Body of pancreas (tissue), 4 donors: ENCODE measurements around the gene IARS2. TPM values are rescaled to one million over a fixed set of nuclear protein-coding genes. Genes with fewer than 3 reads are reported as not detected.

Experiments
- ATAC-seq: fragments of 150-250 bp; one replicate; pipeline ENCODE4 v1.9.1; 2016
- DNase-seq, 4 donors: peaks; one replicate each; pipeline ENCODE4 v3.0.0-alpha.2; 2019
- H3K27ac ChIP-seq, 4 donors: fragments of 200-600 bp; sonication (generic); 1 replicate in 3 of 4; 2 replicates in 1 of 4; pipeline versions ENCODE4 v1.5.1 to v1.6.1; 2016 to 2019; ENCODE audit warnings: mild to moderate bottlenecking in 1 of 4, mixed read lengths in 1 of 4, moderate library complexity in 1 of 4
- H3K27me3 ChIP-seq, 2 donors: fragments of 200-600 bp; sonication (generic); one replicate each; pipeline ENCODE4 v1.6.0; 2016; ENCODE audit warnings: mild to moderate bottlenecking in 1 of 2
- H3K36me3 ChIP-seq, 2 donors: fragments of 200-600 bp; sonication (generic); replicated peaks in 1 of 2; 2 replicates each; pipeline ENCODE4 v1.5.1; 2016; ENCODE audit warnings: low read depth in 2 of 2; ENCODE audit not compliant: insufficient read depth in 1 of 2
- H3K4me1 ChIP-seq: fragments of 200-600 bp; sonication (generic); one replicate; pipeline ENCODE4 v1.6.0; 2016
- H3K4me3 ChIP-seq, 2 donors: fragments of 200-600 bp; sonication (generic); 1 replicate in 1 of 2; 2 replicates in 1 of 2; pipeline ENCODE4 v1.5.1; 2016 to 2019
- H3K9me3 ChIP-seq, 3 donors: fragments of 200-600 bp; sonication (generic); 1 replicate in 2 of 3; 2 replicates in 1 of 3; pipeline ENCODE4 v1.5.1; 2016
- POLR2A ChIP-seq, 3 donors: fragments of 450-650 bp; IDR thresholded peaks; one replicate each; pipeline ENCODE4 v1.6.1; 2016; ENCODE audit warnings: antibody characterized with exemption in 3 of 3, mild to moderate bottlenecking in 2 of 3
- WGBS, 2 donors: methylation state at CpG; one replicate each; pipeline ENCODE4 v1.1.5; 2017; 5-methylcytosine and 5-hydroxymethylcytosine counted together
- intact Hi-C: fragments of 100-400 bp; cut with DNase I; formaldehyde crosslinking; loops from one replicate; pipeline ENCODE4 v1.15.1; 2023
- total RNA-seq, 2 donors: library from RNA; depleted of rRNA; stranded (reverse); fragments of >200 nt; gene quantifications; one replicate each; pipeline ENCODE4 v1.1.0, GENCODE V29; 2016
- TF ChIP-seq, protein P1 (sequence below), 7 experiments: fragments of 450-650 bp in 4 of 7; fragments of 200-600 bp in 3 of 7; sonication (generic) in 3 of 7; IDR thresholded peaks; one replicate each; pipeline ENCODE4 v1.5.1; 2016 to 2019; ENCODE audit warnings: antibody characterized with exemption in 7 of 7

Gene IARS2
- total RNA-seq, 2 donors from 2014 or later, result 32.7 to 40.2 TPM

- no peak for DNase-seq
- intact Hi-C loops, result no loop called here
- no peak for TF ChIP-seq POLR2A (IDR thresholded peaks at IDR 0.05)
- TF ChIP-seq, protein P1, sequence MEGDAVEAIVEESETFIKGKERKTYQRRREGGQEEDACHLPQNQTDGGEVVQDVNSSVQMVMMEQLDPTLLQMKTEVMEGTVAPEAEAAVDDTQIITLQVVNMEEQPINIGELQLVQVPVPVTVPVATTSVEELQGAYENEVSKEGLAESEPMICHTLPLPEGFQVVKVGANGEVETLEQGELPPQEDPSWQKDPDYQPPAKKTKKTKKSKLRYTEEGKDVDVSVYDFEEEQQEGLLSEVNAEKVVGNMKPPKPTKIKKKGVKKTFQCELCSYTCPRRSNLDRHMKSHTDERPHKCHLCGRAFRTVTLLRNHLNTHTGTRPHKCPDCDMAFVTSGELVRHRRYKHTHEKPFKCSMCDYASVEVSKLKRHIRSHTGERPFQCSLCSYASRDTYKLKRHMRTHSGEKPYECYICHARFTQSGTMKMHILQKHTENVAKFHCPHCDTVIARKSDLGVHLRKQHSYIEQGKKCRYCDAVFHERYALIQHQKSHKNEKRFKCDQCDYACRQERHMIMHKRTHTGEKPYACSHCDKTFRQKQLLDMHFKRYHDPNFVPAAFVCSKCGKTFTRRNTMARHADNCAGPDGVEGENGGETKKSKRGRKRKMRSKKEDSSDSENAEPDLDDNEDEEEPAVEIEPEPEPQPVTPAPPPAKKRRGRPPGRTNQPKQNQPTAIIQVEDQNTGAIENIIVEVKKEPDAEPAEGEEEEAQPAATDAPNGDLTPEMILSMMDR (IDR thresholded peaks at IDR 0.05), result no peak
- Histone ChIP-seq H3K9me3 (no peaks in the 10 kb centered on the region), H3K4me1 (peaks cover 3% of the 10 kb centered on the region), H3K27me3 (no peaks in the 10 kb centered on the region), H3K27ac (peak overlapping the region in 1 of 4 donors; percentile 23), H3K36me3 (peaks cover 0 to 3% of the 10 kb centered on the region in 2 donors), H3K4me3 (no peak overlapping the region)
- WGBS, 2 donors, result 44 to 46% methylated on average over 6 of the region's 6 CpGs
- peak; percentile 50 for ATAC-seq
Observed at GRCh38 chr1:220119043-220119512, 25.1 kb downstream of the IARS2 start.

GRCh38 chr1:220121791-220122530 is 28.0 kb downstream of the IARS2 start:
- 41 to 57% methylated on average over 8 of the region's 8 CpGs for WGBS, 2 donors
- no peaks in the 10 kb centered on the region for H3K9me3 ChIP-seq
- TF ChIP-seq POLR2A (IDR thresholded peaks at IDR 0.05), result no peak
- TF ChIP-seq, protein P1 (IDR thresholded peaks at IDR 0.05), result no peak
- H3K27ac ChIP-seq, result peak overlapping the region; percentile 21 to 87 (median 74)
- H3K4me3 ChIP-seq, result no peak overlapping the region
- DNase-seq (peak in 3 of 4 donors; percentile 14 to 50 (median 19)), ATAC-seq (peak; percentile 95)
- peaks cover 0 to under 1% of the 10 kb centered on the region in 2 donors for H3K36me3 ChIP-seq
- peaks cover 3% of the 10 kb centered on the region for H3K4me1 ChIP-seq
- intact Hi-C loops, result no loop called here
- no peaks in the 10 kb centered on the region for H3K27me3 ChIP-seq

GRCh38 chr1:220123066-220123465 is 29.1 kb downstream of the IARS2 start:
- intact Hi-C loops, result no loop called here
- H3K9me3 ChIP-seq, result no peaks in the 10 kb centered on the region
- no peak for TF ChIP-seq POLR2A (IDR thresholded peaks at IDR 0.05)
- TF ChIP-seq, protein P1 (IDR thresholded peaks at IDR 0.05), result no peak
- ATAC-seq (no peak), DNase-seq (no peak)
- no peak overlapping the region for H3K27ac ChIP-seq
- H3K4me1 ChIP-seq, result peaks cover 3% of the 10 kb centered on the region
- H3K36me3 ChIP-seq, result peaks cover 0 to 8% of the 10 kb centered on the region in 2 donors
- H3K4me3 ChIP-seq, result no peak overlapping the region
- no peaks in the 10 kb centered on the region for H3K27me3 ChIP-seq

GRCh38 chr1:220123889-220124288 is 30.0 kb downstream of the IARS2 start:
- TF ChIP-seq, protein P1 (IDR thresholded peaks at IDR 0.05), result peak in 4 of 7 experiments; percentile 3 to 15 (median 9)
- no peak for TF ChIP-seq POLR2A (IDR thresholded peaks at IDR 0.05)
- Histone ChIP-seq H3K4me1 (peaks cover 3% of the 10 kb centered on the region), H3K36me3 (peaks cover 0 to 9% of the 10 kb centered on the region in 2 donors), H3K9me3 (no peaks in the 10 kb centered on the region), H3K27ac (no peak overlapping the region), H3K4me3 (no peak overlapping the region), H3K27me3 (no peaks in the 10 kb centered on the region)
- no peak for ATAC-seq
- DNase-seq, result peak in 1 of 4 donors; percentile 19
- intact Hi-C loops, result no loop called here

GRCh38 chr1:220124542-220124941 is 30.6 kb downstream of the IARS2 start:
- H3K9me3 ChIP-seq, result no peaks in the 10 kb centered on the region
- no peak overlapping the region for H3K27ac ChIP-seq
- peaks cover 0 to 13% of the 10 kb centered on the region in 2 donors for H3K36me3 ChIP-seq
- no peak for ATAC-seq
- no peak for TF ChIP-seq POLR2A (IDR thresholded peaks at IDR 0.05)
- TF ChIP-seq, protein P1 (IDR thresholded peaks at IDR 0.05), result no peak
- no peak for DNase-seq
- no peak overlapping the region for H3K4me3 ChIP-seq
- H3K4me1 ChIP-seq, result peaks cover 3% of the 10 kb centered on the region
- intact Hi-C loops, result no loop called here
- WGBS, 2 donors, result 0 to 14% methylated on average over 1 of the region's 1 CpG
- no peaks in the 10 kb centered on the region for H3K27me3 ChIP-seq
